Endothelial cell of umbilical vein (primary cell): Measurements from ENCODE around the gene CUBN. TPM values are rescaled to one million over a fixed set of nuclear protein-coding genes. Genes with fewer than 3 reads are reported as not detected.
A peak's percentile ranks its signal among the peaks of the same experiment; 100 is the strongest.

Experiments
- BruUV-seq: library from RNA; stranded (reverse); fragments of 400-500 nt; replicated peaks from 2 replicates; lab custom pipeline; 2021; lab: Mats Ljungman, UMichigan
- CTCF ChIA-PET: fragments of 300-600, 350-600 bp; sonication (Branson Sonifier 250); formaldehyde crosslinking; loops from one replicate; lab custom pipeline; 2021; ENCODE audit warnings: antibody characterized with exemption, inconsistent platforms; lab: Charles Lee
- POLR2A ChIA-PET: fragments of 300-600, 350-600 bp; sonication (Branson Sonifier 250); formaldehyde crosslinking; loops from one replicate; lab custom pipeline; 2021; ENCODE audit warnings: antibody characterized with exemption, inconsistent platforms; lab: Charles Lee
- DNase-seq: peaks from one replicate; pipeline ENCODE4 v3.0.0-alpha.2; 2011; ENCODE audit warnings: low read depth, low spot score
- FAIRE-seq: peaks from 2 replicates; lab custom pipeline; 2011; peaks lifted over from hg19 to GRCh38; lab: Jason Lieb, UNC
- H2AFZ ChIP-seq: 2 replicates; pipeline ENCODE4 v1.6.0; 2012; ENCODE audit warnings: low read depth, low read length, control low read depth, inconsistent platforms
- H3K27ac ChIP-seq: 2 replicates; pipeline ENCODE4 v1.5.1; 2011; ENCODE audit warnings: low read depth, mild to moderate bottlenecking, control low read depth, low read length, moderate library complexity; ENCODE audit not compliant: insufficient read depth
- H3K27me3 ChIP-seq, 2 experiments: 2 replicates each; pipeline versions ENCODE4 v1.6.0 to v1.6.1; 2011; ENCODE audit warnings: low read length in 2 of 2, mixed read lengths in 1 of 2; ENCODE audit not compliant: control insufficient read depth in 2 of 2, insufficient read depth in 2 of 2
- H3K36me3 ChIP-seq, 2 experiments: 2 replicates in 1 of 2; 3 replicates in 1 of 2; pipeline ENCODE4 v1.5.1; 2011; ENCODE audit warnings: low read length in 2 of 2, mild to moderate bottlenecking in 1 of 2, moderate library complexity in 1 of 2; ENCODE audit not compliant: control insufficient read depth in 2 of 2, insufficient read depth in 2 of 2; ENCODE audit errors: extremely low read depth in 1 of 2
- H3K4me1 ChIP-seq: 3 replicates; pipeline ENCODE4 v1.5.1; 2011; ENCODE audit warnings: mild to moderate bottlenecking, low read length; ENCODE audit not compliant: control insufficient read depth, insufficient read depth; ENCODE audit errors: extremely low read depth
- H3K4me2 ChIP-seq: 2 replicates; pipeline ENCODE4 v1.6.1; 2011; ENCODE audit warnings: low read length, control low read depth, mixed read lengths; ENCODE audit not compliant: insufficient read depth
- H3K4me3 ChIP-seq, 3 experiments: fragments of 200-600 bp in 1 of 3; sonication (generic), shearing (Covaris generic) in 1 of 3; replicated peaks in 1 of 3; 2 replicates each; pipeline ENCODE4 v1.5.1; 2011 to 2016; ENCODE audit warnings: control low read depth in 3 of 3, low read length in 3 of 3, mild to moderate bottlenecking in 2 of 3, inconsistent platforms in 1 of 3, low read depth in 1 of 3, moderate library complexity in 1 of 3; ENCODE audit not compliant: insufficient read depth in 1 of 3
- H3K79me2 ChIP-seq: 2 replicates; pipeline ENCODE4 v1.6.0; 2012; ENCODE audit warnings: low read length, inconsistent platforms; ENCODE audit not compliant: control insufficient read depth, insufficient read depth
- H3K9ac ChIP-seq: replicated peaks from 2 replicates; pipeline ENCODE3; 2011; ENCODE audit warnings: low read length, control low read depth; ENCODE audit not compliant: insufficient read depth; ENCODE audit errors: extremely low read depth
- H3K9me1 ChIP-seq: replicated peaks from 3 replicates; pipeline ENCODE4 v1.6.0; 2011; ENCODE audit warnings: mild to moderate bottlenecking, low read length; ENCODE audit not compliant: control insufficient read depth, insufficient read depth; ENCODE audit errors: extremely low read depth
- H3K9me3 ChIP-seq: replicated peaks from 2 replicates; pipeline ENCODE4 v1.5.1; 2012; ENCODE audit warnings: low read length, inconsistent platforms; ENCODE audit not compliant: control insufficient read depth, insufficient read depth
- H4K20me1 ChIP-seq: replicated peaks from 2 replicates; pipeline ENCODE3; 2011; ENCODE audit warnings: mild to moderate bottlenecking, low read length; ENCODE audit not compliant: control insufficient read depth, insufficient read depth; ENCODE audit errors: extremely low read depth
- EZH2 ChIP-seq: IDR thresholded peaks from 2 replicates; pipeline ENCODE4 v1.6.1; 2012; ENCODE audit warnings: borderline replicate concordance, low read depth, mild to moderate bottlenecking, moderate library complexity, low read length, inconsistent platforms; ENCODE audit not compliant: severe bottlenecking
- FOS ChIP-seq: IDR thresholded peaks from 2 replicates; pipeline ENCODE4 v1.6.1; 2011; ENCODE audit warnings: mild to moderate bottlenecking, low read length, moderate library complexity, borderline replicate concordance; ENCODE audit not compliant: insufficient read depth
- GATA2 ChIP-seq: IDR thresholded peaks from 2 replicates; pipeline ENCODE4 v1.7.0; 2011; ENCODE audit warnings: low read depth, mild to moderate bottlenecking, moderate library complexity, mixed read lengths, low read length; ENCODE audit not compliant: insufficient read length, insufficient read depth
- JUN ChIP-seq: IDR thresholded peaks from 2 replicates; pipeline ENCODE4 v1.6.1; 2011; ENCODE audit warnings: borderline replicate concordance, low read depth; ENCODE audit not compliant: insufficient read length, insufficient read depth
- MYC ChIP-seq: IDR thresholded peaks from one replicate; pipeline ENCODE4 v1.6.1; 2011; ENCODE audit warnings: mild to moderate bottlenecking, low read depth, low read length
- POLR2A ChIP-seq: IDR thresholded peaks from 2 replicates; pipeline ENCODE4 v1.6.1; 2012; ENCODE audit warnings: low read depth, mild to moderate bottlenecking, control low read depth, low read length
- POLR2AphosphoS5 ChIP-seq: IDR thresholded peaks from 2 replicates; pipeline ENCODE4 v1.6.1; 2012; ENCODE audit warnings: low read depth, mild to moderate bottlenecking, control low read depth, low read length, moderate library complexity; ENCODE audit not compliant: insufficient read depth
- dilution Hi-C: fragments of 300-500 bp; cut with MboI; formaldehyde crosslinking; loops from one replicate; pipeline ENCODE4 v1.15.0; 2019; ENCODE audit warnings: low sequenced_read_pairs; ENCODE audit not compliant: extremely low pct_ligation_motif_present
- intact Hi-C: fragments of 100-400 bp; cut with micrococcal nuclease; formaldehyde crosslinking; loops from one replicate; pipeline ENCODE4 v1.10.0; 2022
- polyA plus RNA-seq, 4 experiments: library from polyadenylated mRNA; depleted of rRNA in 3 of 4; stranded (reverse) in 3 of 4; unstranded in 1 of 4; fragments of >200 nt; gene quantifications; 2 replicates each; pipeline versions ENCODE4 v1.2.1 to v1.2.3, GENCODE V29; 2011 to 2012; ENCODE audit warnings: missing spikeins in 1 of 4
- total RNA-seq: library from RNA; stranded (reverse); gene quantifications from 2 replicates; pipeline ENCODE4 v1.2.3, GENCODE V29; 2021
- TF ChIP-seq, protein P1 (sequence below): IDR thresholded peaks from 2 replicates; pipeline ENCODE4 v1.6.1; 2011; ENCODE audit not compliant: insufficient read depth, insufficient read length
- TF ChIP-seq, protein P2 (sequence below), 2 donors: IDR thresholded peaks; 1 replicate in 1 of 2; 2 replicates in 1 of 2; pipeline ENCODE4 v1.5.1; 2011; ENCODE audit warnings: low read length in 2 of 2, mild to moderate bottlenecking in 2 of 2, moderate library complexity in 2 of 2, control low read depth in 1 of 2, inconsistent platforms in 1 of 2, low read depth in 1 of 2; ENCODE audit not compliant: insufficient read depth in 1 of 2; ENCODE audit errors: extremely low read depth in 1 of 2

The CUBN gene
- total and polyA plus RNA-seq, 2 donors (not counting 3 experiments of a cell fraction or from before 2014, with no cell fraction given): 2.7 to 4.6 TPM

DNA sequence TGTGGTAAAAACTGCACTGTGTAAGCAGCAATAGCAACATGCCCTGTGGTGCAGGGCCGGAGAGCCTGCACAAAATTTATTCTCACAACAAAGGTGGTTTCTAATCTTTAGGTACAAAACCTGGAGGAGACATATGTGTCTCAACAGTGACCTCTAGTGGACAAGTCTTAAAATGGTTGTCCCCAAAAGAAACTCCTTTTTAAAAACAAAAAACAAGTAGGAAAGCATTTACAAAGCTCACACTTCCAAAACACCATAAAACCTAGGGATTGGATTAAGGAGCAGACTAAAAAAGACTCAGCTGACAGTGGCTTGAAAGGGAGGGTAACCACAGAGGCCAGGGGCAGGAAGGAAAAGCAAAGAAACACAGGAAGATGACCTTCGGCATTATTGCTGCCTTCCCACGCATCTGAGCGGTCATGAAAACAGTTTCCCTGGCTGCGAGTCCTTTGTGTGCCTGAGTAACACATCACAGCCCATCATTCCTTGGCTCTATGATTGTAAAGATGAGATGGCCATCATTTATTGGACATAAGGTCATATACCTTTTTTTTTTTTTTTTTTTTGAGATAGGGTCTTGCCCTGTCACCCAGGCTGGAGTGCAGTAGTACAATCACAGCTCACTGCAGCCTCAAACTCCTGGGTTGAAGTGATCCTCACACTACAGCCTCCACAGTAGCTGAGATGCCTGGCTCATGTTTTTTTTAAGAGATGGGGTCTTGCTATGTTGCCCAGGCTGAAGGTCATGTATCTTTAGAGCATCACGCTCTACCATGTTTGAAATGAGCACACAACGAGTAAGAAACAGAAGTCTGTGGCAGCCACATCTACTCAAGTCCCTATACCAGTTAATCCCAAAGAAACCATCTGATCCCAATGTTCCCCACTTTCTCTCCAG, 351.9 kb downstream of the CUBN start:
- H3K9ac ChIP-seq: peak overlapping the region; percentile 80
- no peaks in the 10 kb centered on the region for H3K9me3 ChIP-seq
- DNase-seq (peak; percentile 97), FAIRE-seq (peak; percentile 96)
- H3K9me1 ChIP-seq: no peaks in the 10 kb centered on the region
- ChIA-PET POLR2A (interaction anchor here (1.0 kb wide), 1 partner anchor 40 kb away, joined by 3 read pairs; the partner anchor contains the start of gene RSU1), CTCF (interaction anchor here (0.6 to 2.7 kb wide), 49 partner anchors 9 to 1206 kb away, joined by 3 to 60 read pairs (median 4); partner anchors contain the start of genes C1QL3, MINDY3 and RSU1)
- H3K4me1 ChIP-seq: peaks cover 22% of the 10 kb centered on the region
- H3K27ac ChIP-seq: peak overlapping the region; percentile 75
- peak overlapping the region; percentile 75 for H3K4me2 ChIP-seq
- TF ChIP-seq EZH2 (no peak), POLR2AphosphoS5 (peak; percentile 84), JUN (peak; percentile 48), MYC (no peak), FOS (peak; percentile 33), GATA2 (peak; percentile 52), POLR2A (no peak)
- TF ChIP-seq, protein P1, sequence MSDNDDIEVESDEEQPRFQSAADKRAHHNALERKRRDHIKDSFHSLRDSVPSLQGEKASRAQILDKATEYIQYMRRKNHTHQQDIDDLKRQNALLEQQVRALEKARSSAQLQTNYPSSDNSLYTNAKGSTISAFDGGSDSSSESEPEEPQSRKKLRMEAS: no peak
- TF ChIP-seq, protein P2, sequence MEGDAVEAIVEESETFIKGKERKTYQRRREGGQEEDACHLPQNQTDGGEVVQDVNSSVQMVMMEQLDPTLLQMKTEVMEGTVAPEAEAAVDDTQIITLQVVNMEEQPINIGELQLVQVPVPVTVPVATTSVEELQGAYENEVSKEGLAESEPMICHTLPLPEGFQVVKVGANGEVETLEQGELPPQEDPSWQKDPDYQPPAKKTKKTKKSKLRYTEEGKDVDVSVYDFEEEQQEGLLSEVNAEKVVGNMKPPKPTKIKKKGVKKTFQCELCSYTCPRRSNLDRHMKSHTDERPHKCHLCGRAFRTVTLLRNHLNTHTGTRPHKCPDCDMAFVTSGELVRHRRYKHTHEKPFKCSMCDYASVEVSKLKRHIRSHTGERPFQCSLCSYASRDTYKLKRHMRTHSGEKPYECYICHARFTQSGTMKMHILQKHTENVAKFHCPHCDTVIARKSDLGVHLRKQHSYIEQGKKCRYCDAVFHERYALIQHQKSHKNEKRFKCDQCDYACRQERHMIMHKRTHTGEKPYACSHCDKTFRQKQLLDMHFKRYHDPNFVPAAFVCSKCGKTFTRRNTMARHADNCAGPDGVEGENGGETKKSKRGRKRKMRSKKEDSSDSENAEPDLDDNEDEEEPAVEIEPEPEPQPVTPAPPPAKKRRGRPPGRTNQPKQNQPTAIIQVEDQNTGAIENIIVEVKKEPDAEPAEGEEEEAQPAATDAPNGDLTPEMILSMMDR (IDR thresholded peaks at IDR 0.05; ENCODE audit: extremely low read depth in 1 of 2, insufficient read depth in 1 of 2, low read depth in 1 of 2, low read length in 2 of 2): peak; percentile 43 to 58
- no peaks in the 10 kb centered on the region for H3K27me3 ChIP-seq
- peaks cover 4% of the 10 kb centered on the region for H3K79me2 ChIP-seq
- intact Hi-C loops: loop anchor here (1.0 to 10.0 kb wide), 9 partner anchors 32 to 898 kb away; partner anchors contain the start of gene C1QL3
- dilution Hi-C loops: no loop called here
- no peak overlapping the region for H2AFZ ChIP-seq
- H3K4me3 ChIP-seq: peak overlapping the region in 1 of 3 experiments; percentile 38
- no peaks in the 10 kb centered on the region for H4K20me1 ChIP-seq
- H3K36me3 ChIP-seq: no peaks in the 10 kb centered on the region
- BruUV-seq: no TSS peak
